GM23338 (cell line): ENCODE results near the gene C17orf114.

ENCODE experiments used
- ATAC-seq: fragments of 200-7000 bp; cut with Tn5 transposase; 3 replicates; pipeline ENCODE4 v1.9.1; 2020
- DNase-seq: peaks from one replicate; pipeline ENCODE4 v3.0.0-alpha.2; 2015; ENCODE audit warnings: low spot score
- H2AFZ ChIP-seq: fragments of 200-600 bp; sonication (generic); 2 replicates; pipeline ENCODE4 v1.8.0; 2016; ENCODE audit warnings: antibody characterized with exemption, mild to moderate bottlenecking, moderate library complexity
- H3F3A ChIP-seq: fragments of 200-600 bp; sonication (generic); replicated peaks from 2 replicates; pipeline ENCODE4 v1.8.0; 2017; ENCODE audit warnings: antibody characterized with exemption, mixed run types, low read depth
- H3K27ac ChIP-seq: fragments of 200-600 bp; sonication (generic); 2 replicates; pipeline ENCODE4 v1.6.1; 2016; ENCODE audit warnings: low read depth
- H3K27me3 ChIP-seq: fragments of 200-600 bp; sonication (generic); 2 replicates; pipeline ENCODE4 v1.8.0; 2016; ENCODE audit warnings: mild to moderate bottlenecking, mixed run types, moderate library complexity; ENCODE audit not compliant: insufficient read depth
- H3K36me3 ChIP-seq: fragments of 200-600 bp; sonication (generic); 2 replicates; pipeline ENCODE4 v1.8.0; 2016; ENCODE audit warnings: mild to moderate bottlenecking; ENCODE audit not compliant: insufficient read depth
- H3K4me1 ChIP-seq: fragments of 200-600 bp; sonication (generic); 2 replicates; pipeline ENCODE4 v1.8.0; 2016; ENCODE audit warnings: mild to moderate bottlenecking, moderate library complexity; ENCODE audit not compliant: insufficient read depth
- H3K4me2 ChIP-seq: fragments of 200-600 bp; sonication (generic); 2 replicates; pipeline ENCODE4 v1.7.1; 2017; ENCODE audit warnings: mixed run types
- H3K4me3 ChIP-seq: fragments of 200-600 bp; sonication (generic); 2 replicates; pipeline ENCODE4 v1.6.1; 2016; ENCODE audit warnings: mixed run types
- H3K79me2 ChIP-seq: fragments of 200-600 bp; sonication (generic); replicated peaks from 2 replicates; pipeline ENCODE4 v1.8.0; 2017; ENCODE audit warnings: mild to moderate bottlenecking; ENCODE audit not compliant: insufficient read depth
- H3K9me2 ChIP-seq: fragments of 200-600 bp; sonication (generic); 2 replicates; pipeline ENCODE4 v1.8.0; 2017; ENCODE audit not compliant: insufficient read depth
- H4K20me1 ChIP-seq: fragments of 200-600 bp; sonication (generic); replicated peaks from 2 replicates; pipeline ENCODE4 v1.8.0; 2017; ENCODE audit warnings: mild to moderate bottlenecking; ENCODE audit not compliant: insufficient read depth
- H3K27ac Mint-ChIP-seq: 2 replicates; pipeline ENCODE4 v1.8.0; 2020; ENCODE audit warnings: inconsistent platforms, mild to moderate bottlenecking, moderate library complexity, mixed read lengths
- H3K27me3 Mint-ChIP-seq: 3 replicates; pipeline ENCODE4 v1.8.0; 2022; ENCODE audit warnings: low read depth, mild to moderate bottlenecking, moderate library complexity, mixed read lengths, inconsistent platforms; ENCODE audit not compliant: insufficient read depth, poor library complexity
- H3K36me3 Mint-ChIP-seq: 3 replicates; pipeline ENCODE4 v1.8.0; 2021; ENCODE audit warnings: low read depth, mild to moderate bottlenecking, inconsistent platforms, moderate library complexity, mixed read lengths
- H3K4me1 Mint-ChIP-seq: 3 replicates; pipeline ENCODE4 v1.8.0; 2020; ENCODE audit warnings: mild to moderate bottlenecking, inconsistent platforms, mixed read lengths
- H3K4me3 Mint-ChIP-seq: 3 replicates; pipeline ENCODE4 v1.8.0; 2021; ENCODE audit warnings: moderate library complexity, mild to moderate bottlenecking, inconsistent platforms, mixed read lengths
- H3K9me3 Mint-ChIP-seq: 3 replicates; pipeline ENCODE4 v1.8.0; 2020; ENCODE audit warnings: moderate library complexity, mild to moderate bottlenecking, inconsistent platforms, mixed read lengths
- POLR2AphosphoS5 ChIP-seq: IDR thresholded peaks from 2 replicates; pipeline ENCODE4 v1.6.1; 2016; ENCODE audit warnings: antibody characterized with exemption, low read depth
- STAT1 ChIP-seq: IDR thresholded peaks from one replicate; pipeline ENCODE4 v1.6.1; 2016; ENCODE audit warnings: antibody characterized with exemption; ENCODE audit not compliant: unreplicated experiment
- ZNF114 ChIP-seq: fragments of 250-450 bp; sonication (Bioruptor Pico); IDR thresholded peaks from 2 replicates; pipeline ENCODE4 v1.5.0; 2020; ENCODE audit warnings: mild to moderate bottlenecking, moderate library complexity
- TF ChIP-seq, protein P1 (sequence below), 2 experiments: fragments of 200-600 bp in 1 of 2; sonication (generic) in 1 of 2; conservative IDR thresholded peaks; 2 replicates each; pipeline versions ENCODE4 v1.5.1 to v1.6.1; 2016 to 2017; ENCODE audit warnings: antibody characterized with exemption in 2 of 2, low read depth in 2 of 2, mild to moderate bottlenecking in 2 of 2, moderate library complexity in 1 of 2
- TF ChIP-seq, protein P2 (sequence below): IDR thresholded peaks from 2 replicates; pipeline ENCODE4 v1.6.1; 2016; ENCODE audit warnings: antibody characterized with exemption
- TF ChIP-seq, protein P3 (sequence below): IDR thresholded peaks from one replicate; pipeline ENCODE4 v1.6.1; 2018; ENCODE audit warnings: antibody characterized with exemption; ENCODE audit not compliant: unreplicated experiment

Gene C17orf114

DNA sequence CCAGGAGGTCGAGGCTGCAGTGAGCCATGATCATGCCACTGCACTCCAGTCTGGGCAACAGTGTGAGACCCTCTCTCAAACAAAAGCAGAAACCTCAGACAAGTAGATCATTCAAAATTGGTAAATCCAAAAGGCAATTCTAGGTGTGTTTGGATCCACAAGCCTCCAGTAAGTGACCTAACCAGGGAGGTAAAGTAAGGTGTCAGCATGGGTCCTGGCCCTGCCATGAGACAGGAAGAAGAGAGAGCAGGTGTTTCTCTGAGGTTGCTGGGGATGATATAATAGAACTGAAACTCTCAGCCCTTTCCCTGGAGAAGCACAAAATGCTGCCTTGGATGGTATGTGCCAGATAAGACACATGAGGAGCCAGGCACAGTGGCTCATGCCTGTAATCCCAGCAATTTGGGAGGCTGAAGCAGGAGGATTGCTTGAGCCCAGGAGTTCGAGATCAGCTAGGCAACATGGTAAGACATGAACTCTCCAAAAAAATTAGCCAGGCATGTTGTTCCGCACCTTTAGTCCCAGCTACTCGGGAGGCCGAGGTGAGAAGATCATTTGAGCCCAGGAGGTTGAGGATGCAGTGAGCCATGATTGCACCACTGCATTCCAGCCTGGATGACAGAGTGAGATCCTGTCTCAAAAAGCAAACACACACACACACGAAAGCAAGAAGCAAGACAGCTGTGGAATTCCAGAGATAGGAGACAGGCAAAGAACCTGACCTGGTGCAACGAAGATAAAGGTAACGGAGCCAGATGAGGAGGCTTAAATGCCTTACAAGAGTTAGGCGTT, 24.0 kb downstream of the C17orf114 start:
- Mint-ChIP-seq H3K27ac (no peak overlapping the region), H3K4me1 (peaks cover 6% of the 10 kb centered on the region; the same call in 2 of the 3 replicates)

DNA sequence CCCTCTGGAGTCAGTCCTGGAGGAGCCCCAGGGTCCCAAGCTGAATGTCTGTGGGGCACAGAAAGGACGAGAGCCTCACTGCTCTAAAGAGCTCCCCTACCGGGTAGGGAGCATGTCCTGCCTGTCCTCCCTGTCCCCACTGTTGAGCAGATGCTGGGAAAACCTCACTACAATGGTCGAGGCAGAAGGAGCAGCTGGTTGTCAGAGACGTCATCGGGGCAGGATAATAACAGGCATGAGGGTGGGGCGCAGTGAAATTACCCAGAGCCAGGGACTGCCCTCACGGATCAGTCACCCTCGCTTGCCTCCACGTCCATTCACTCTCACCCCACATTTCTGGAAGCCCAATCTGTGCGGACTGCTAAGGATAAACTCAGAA, 29.9 kb downstream of the C17orf114 start:
- Histone ChIP-seq H3K4me2 (no peak overlapping the region), H3K36me3 (no peaks in the 10 kb centered on the region), H4K20me1 (no peaks in the 10 kb centered on the region), H2AFZ (no peak overlapping the region), H3K27me3 (no peaks in the 10 kb centered on the region), H3F3A (no peaks in the 10 kb centered on the region), H3K9me2 (no peaks in the 10 kb centered on the region), H3K27ac (no peak overlapping the region), H3K79me2 (no peaks in the 10 kb centered on the region), H3K4me3 (no peak overlapping the region), H3K4me1 (no peaks in the 10 kb centered on the region)
- peaks cover 12% of the 10 kb centered on the region for H3K27me3 Mint-ChIP-seq
- DNase-seq (no peak), ATAC-seq (no peak)
- H3K4me1 Mint-ChIP-seq = no peaks in the 10 kb centered on the region
- H3K4me3 Mint-ChIP-seq = no peak overlapping the region
- H3K36me3 Mint-ChIP-seq = no peaks in the 10 kb centered on the region
- no peak overlapping the region for H3K27ac Mint-ChIP-seq
- H3K9me3 Mint-ChIP-seq = no peaks in the 10 kb centered on the region
- TF ChIP-seq POLR2AphosphoS5 (no peak), ZNF114 (CRISPR knock-in tag) (no peak), STAT1 (no peak)
- TF ChIP-seq, protein P1, sequence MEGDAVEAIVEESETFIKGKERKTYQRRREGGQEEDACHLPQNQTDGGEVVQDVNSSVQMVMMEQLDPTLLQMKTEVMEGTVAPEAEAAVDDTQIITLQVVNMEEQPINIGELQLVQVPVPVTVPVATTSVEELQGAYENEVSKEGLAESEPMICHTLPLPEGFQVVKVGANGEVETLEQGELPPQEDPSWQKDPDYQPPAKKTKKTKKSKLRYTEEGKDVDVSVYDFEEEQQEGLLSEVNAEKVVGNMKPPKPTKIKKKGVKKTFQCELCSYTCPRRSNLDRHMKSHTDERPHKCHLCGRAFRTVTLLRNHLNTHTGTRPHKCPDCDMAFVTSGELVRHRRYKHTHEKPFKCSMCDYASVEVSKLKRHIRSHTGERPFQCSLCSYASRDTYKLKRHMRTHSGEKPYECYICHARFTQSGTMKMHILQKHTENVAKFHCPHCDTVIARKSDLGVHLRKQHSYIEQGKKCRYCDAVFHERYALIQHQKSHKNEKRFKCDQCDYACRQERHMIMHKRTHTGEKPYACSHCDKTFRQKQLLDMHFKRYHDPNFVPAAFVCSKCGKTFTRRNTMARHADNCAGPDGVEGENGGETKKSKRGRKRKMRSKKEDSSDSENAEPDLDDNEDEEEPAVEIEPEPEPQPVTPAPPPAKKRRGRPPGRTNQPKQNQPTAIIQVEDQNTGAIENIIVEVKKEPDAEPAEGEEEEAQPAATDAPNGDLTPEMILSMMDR (conservative IDR thresholded peaks at IDR 0.05; ENCODE audit: low read depth in 2 of 2) = no peak
- TF ChIP-seq, protein P2, sequence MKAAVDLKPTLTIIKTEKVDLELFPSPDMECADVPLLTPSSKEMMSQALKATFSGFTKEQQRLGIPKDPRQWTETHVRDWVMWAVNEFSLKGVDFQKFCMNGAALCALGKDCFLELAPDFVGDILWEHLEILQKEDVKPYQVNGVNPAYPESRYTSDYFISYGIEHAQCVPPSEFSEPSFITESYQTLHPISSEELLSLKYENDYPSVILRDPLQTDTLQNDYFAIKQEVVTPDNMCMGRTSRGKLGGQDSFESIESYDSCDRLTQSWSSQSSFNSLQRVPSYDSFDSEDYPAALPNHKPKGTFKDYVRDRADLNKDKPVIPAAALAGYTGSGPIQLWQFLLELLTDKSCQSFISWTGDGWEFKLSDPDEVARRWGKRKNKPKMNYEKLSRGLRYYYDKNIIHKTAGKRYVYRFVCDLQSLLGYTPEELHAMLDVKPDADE = no peak

More for the DNA sequence above, 24.0 kb downstream of the C17orf114 start:
- Histone ChIP-seq H3F3A (no peaks in the 10 kb centered on the region), H3K4me2 (no peak overlapping the region), H3K79me2 (no peaks in the 10 kb centered on the region), H3K4me3 (no peak overlapping the region), H2AFZ (peak overlapping the region; percentile 14; the same call in 1 of the 2 replicates), H3K4me1 (no peaks in the 10 kb centered on the region), H3K27ac (no peak overlapping the region), H3K9me2 (no peaks in the 10 kb centered on the region), H3K36me3 (no peaks in the 10 kb centered on the region), H4K20me1 (no peaks in the 10 kb centered on the region), H3K27me3 (no peaks in the 10 kb centered on the region)
- ATAC-seq = no peak
- Mint-ChIP-seq H3K9me3 (no peaks in the 10 kb centered on the region), H3K4me3 (no peak overlapping the region), H3K27me3 (peaks cover 15% of the 10 kb centered on the region), H3K36me3 (no peaks in the 10 kb centered on the region)
- DNase-seq = no peak
- TF ChIP-seq, protein P3, sequence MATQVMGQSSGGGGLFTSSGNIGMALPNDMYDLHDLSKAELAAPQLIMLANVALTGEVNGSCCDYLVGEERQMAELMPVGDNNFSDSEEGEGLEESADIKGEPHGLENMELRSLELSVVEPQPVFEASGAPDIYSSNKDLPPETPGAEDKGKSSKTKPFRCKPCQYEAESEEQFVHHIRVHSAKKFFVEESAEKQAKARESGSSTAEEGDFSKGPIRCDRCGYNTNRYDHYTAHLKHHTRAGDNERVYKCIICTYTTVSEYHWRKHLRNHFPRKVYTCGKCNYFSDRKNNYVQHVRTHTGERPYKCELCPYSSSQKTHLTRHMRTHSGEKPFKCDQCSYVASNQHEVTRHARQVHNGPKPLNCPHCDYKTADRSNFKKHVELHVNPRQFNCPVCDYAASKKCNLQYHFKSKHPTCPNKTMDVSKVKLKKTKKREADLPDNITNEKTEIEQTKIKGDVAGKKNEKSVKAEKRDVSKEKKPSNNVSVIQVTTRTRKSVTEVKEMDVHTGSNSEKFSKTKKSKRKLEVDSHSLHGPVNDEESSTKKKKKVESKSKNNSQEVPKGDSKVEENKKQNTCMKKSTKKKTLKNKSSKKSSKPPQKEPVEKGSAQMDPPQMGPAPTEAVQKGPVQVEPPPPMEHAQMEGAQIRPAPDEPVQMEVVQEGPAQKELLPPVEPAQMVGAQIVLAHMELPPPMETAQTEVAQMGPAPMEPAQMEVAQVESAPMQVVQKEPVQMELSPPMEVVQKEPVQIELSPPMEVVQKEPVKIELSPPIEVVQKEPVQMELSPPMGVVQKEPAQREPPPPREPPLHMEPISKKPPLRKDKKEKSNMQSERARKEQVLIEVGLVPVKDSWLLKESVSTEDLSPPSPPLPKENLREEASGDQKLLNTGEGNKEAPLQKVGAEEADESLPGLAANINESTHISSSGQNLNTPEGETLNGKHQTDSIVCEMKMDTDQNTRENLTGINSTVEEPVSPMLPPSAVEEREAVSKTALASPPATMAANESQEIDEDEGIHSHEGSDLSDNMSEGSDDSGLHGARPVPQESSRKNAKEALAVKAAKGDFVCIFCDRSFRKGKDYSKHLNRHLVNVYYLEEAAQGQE = no peak
- no peak for TF ChIP-seq ZNF114 (CRISPR knock-in tag)
